Loucy (cell line): ENCODE results near the gene KRT33A.
A peak's percentile ranks its signal among the peaks of the same experiment; 100 is the strongest.

Source experiments
- H2AFZ ChIP-seq: fragments of 200-600 bp; sonication (generic); 2 replicates; pipeline ENCODE4 v1.6.0; 2016; ENCODE audit warnings: antibody characterized with exemption, mild to moderate bottlenecking, low read length, moderate library complexity
- H3F3A ChIP-seq: fragments of 200-600 bp; 2 replicates; pipeline ENCODE4 v1.6.0; 2016; ENCODE audit warnings: antibody characterized with exemption, low read depth, mild to moderate bottlenecking
- H3K27me3 ChIP-seq: fragments of 200-600 bp; sonication (generic); 2 replicates; pipeline ENCODE4 v1.6.1; 2014; ENCODE audit warnings: low read length, mild to moderate bottlenecking; ENCODE audit not compliant: insufficient read depth, poor library complexity, severe bottlenecking
- H3K36me3 ChIP-seq: fragments of 200-600 bp; sonication (generic); 2 replicates; pipeline ENCODE4 v1.6.1; 2016; ENCODE audit warnings: low read length; ENCODE audit not compliant: insufficient read depth
- H3K4me1 ChIP-seq: fragments of 200-600 bp; sonication (generic); 2 replicates; pipeline ENCODE4 v1.5.1; 2014; ENCODE audit warnings: low read length, mild to moderate bottlenecking; ENCODE audit not compliant: insufficient read depth, poor library complexity, severe bottlenecking
- H3K4me2 ChIP-seq: fragments of 200-600 bp; sonication (generic); 2 replicates; pipeline ENCODE4 v1.6.0; 2014; ENCODE audit warnings: antibody characterized with exemption, low read length, low read depth, mild to moderate bottlenecking; ENCODE audit not compliant: poor library complexity, severe bottlenecking
- H3K4me3 ChIP-seq: fragments of 200-600 bp; sonication (generic); 2 replicates; pipeline ENCODE4 v1.5.1; 2014; ENCODE audit warnings: low read length, mild to moderate bottlenecking, mixed read lengths; ENCODE audit not compliant: poor library complexity, severe bottlenecking
- H3K79me2 ChIP-seq: fragments of 200-600 bp; sonication (generic); 2 replicates; pipeline ENCODE4 v1.6.1; 2014; ENCODE audit warnings: low read length; ENCODE audit not compliant: insufficient read depth
- H3K9ac ChIP-seq: fragments of 200-600 bp; sonication (generic); 2 replicates; pipeline ENCODE4 v1.6.0; 2014; ENCODE audit warnings: mild to moderate bottlenecking, low read depth, low read length, moderate library complexity; ENCODE audit not compliant: poor library complexity, severe bottlenecking
- H3K9me2 ChIP-seq: fragments of 200-600 bp; sonication (generic); replicated peaks from 2 replicates; pipeline ENCODE4 v1.6.1; 2016; ENCODE audit warnings: low read depth, low read length, mixed read lengths
- H3K9me3 ChIP-seq: fragments of 200-600 bp; sonication (generic); 2 replicates; pipeline ENCODE4 v1.6.1; 2014; ENCODE audit warnings: mild to moderate bottlenecking, antibody characterized with exemption, low read length, low read depth; ENCODE audit not compliant: insufficient read depth
- H4K20me1 ChIP-seq: fragments of 200-600 bp; sonication (generic); 2 replicates; pipeline ENCODE4 v1.6.0; 2014; ENCODE audit warnings: antibody characterized with exemption, low read length, mild to moderate bottlenecking; ENCODE audit not compliant: insufficient read depth, poor library complexity, severe bottlenecking
- CTCF ChIP-seq: fragments of 200-600 bp; sonication (generic); conservative IDR thresholded peaks from 2 replicates; pipeline ENCODE4 v1.5.1; 2014; ENCODE audit warnings: mild to moderate bottlenecking, antibody characterized with exemption, low read length
- EZH2phosphoT487 ChIP-seq: fragments of 200-600 bp; IDR thresholded peaks from 2 replicates; pipeline ENCODE4 v1.6.1; 2018; ENCODE audit warnings: antibody characterized with exemption, mild to moderate bottlenecking, moderate library complexity, borderline replicate concordance

Gene KRT33A

GRCh38 chr17:41301916-41302901, 48.4 kb downstream of the KRT33A start, which contains the start of gene KRTAP29-1:
TSS of gene KRTAP29-1 (minus strand) at chr17:41302851. CDS start at chr17:41302851, 0 bp downstream.
- Histone ChIP-seq H3F3A (no peaks in the 10 kb centered on the region), H3K27me3 (no peaks in the 10 kb centered on the region), H4K20me1 (no peaks in the 10 kb centered on the region), H3K4me3 (no peak within 1 kb of the TSS), H3K4me2 (no peak within 1 kb of the TSS), H3K36me3 (no peaks in the 10 kb centered on the region), H3K9me2 (no peaks in the 10 kb centered on the region), H2AFZ (0 out of 2 replicates have a peak within 1 kb of the TSS, but pooled peaks have one; percentile 67), H3K9ac (no peak within 1 kb of the TSS), H3K79me2 (no peaks in the 10 kb centered on the region), H3K9me3 (no peaks in the 10 kb centered on the region), H3K4me1 (peaks cover 18% of the 10 kb centered on the region)
- TF ChIP-seq EZH2phosphoT487 = no peak
- no peak for TF ChIP-seq CTCF

GRCh38 chr17:41301204-41301790, 49.3 kb downstream of the KRT33A start:
- Histone ChIP-seq H3K4me2 (no peak overlapping the region), H3F3A (no peaks in the 10 kb centered on the region), H3K9me3 (no peaks in the 10 kb centered on the region), H3K36me3 (no peaks in the 10 kb centered on the region), H3K9ac (no peak overlapping the region), H3K9me2 (no peaks in the 10 kb centered on the region), H4K20me1 (no peaks in the 10 kb centered on the region), H3K27me3 (no peaks in the 10 kb centered on the region), H3K79me2 (no peaks in the 10 kb centered on the region), H3K4me3 (no peak overlapping the region), H3K4me1 (peaks cover 9% of the 10 kb centered on the region), H2AFZ (peak overlapping the region; percentile 67)
- no peak for TF ChIP-seq EZH2phosphoT487
- no peak for TF ChIP-seq CTCF

GRCh38 chr17:41298458-41299135, 52.0 kb downstream of the KRT33A start:
- Histone ChIP-seq H3K9me3 (no peaks in the 10 kb centered on the region), H2AFZ (no peak overlapping the region), H4K20me1 (no peaks in the 10 kb centered on the region), H3K4me1 (peaks cover 7% of the 10 kb centered on the region), H3K9ac (no peak overlapping the region), H3K9me2 (no peaks in the 10 kb centered on the region), H3K79me2 (no peaks in the 10 kb centered on the region), H3F3A (no peaks in the 10 kb centered on the region), H3K36me3 (no peaks in the 10 kb centered on the region), H3K27me3 (no peaks in the 10 kb centered on the region), H3K4me3 (no peak overlapping the region), H3K4me2 (no peak overlapping the region)
- TF ChIP-seq CTCF (no peak), EZH2phosphoT487 (no peak)
